K562 (cell line): ENCODE results near the gene SH3RF1. TPM values are rescaled to one million over a fixed set of nuclear protein-coding genes. Genes with fewer than 3 reads are reported as not detected.

Experiments used
- ATAC-seq: fragments of 200-7000 bp; cut with Tn5 transposase; 3 replicates; pipeline ENCODE4 v1.9.1; 2020; ENCODE audit warnings: moderate library complexity
- BruUV-seq: library from RNA; stranded (reverse); fragments of 400-500 nt; replicated peaks from 2 replicates; lab custom pipeline; 2021; lab: Mats Ljungman, UMichigan
- CTCF ChIA-PET: fragments of 300-600 bp; formaldehyde crosslinking; extraction: SDS; loops from one replicate; lab custom pipeline; 2021; ENCODE audit warnings: low intra/inter-chr PET ratio; lab: Yijun Ruan, JAX
- POLR2A ChIA-PET: fragments of 300-600, 350-650 bp; sonication (Branson Sonifier 250); formaldehyde crosslinking; extraction: SDS; loops from one replicate; lab custom pipeline; 2021; ENCODE audit warnings: antibody characterized with exemption, inconsistent platforms; lab: Yijun Ruan, JAX
- DNase-seq, 4 experiments: peaks; one replicate each; pipeline versions ENCODE4 v3.0.0 to v3.0.0-alpha.2; 2011 to 2018; ENCODE audit warnings: low spot score in 3 of 4, mixed read lengths in 3 of 4; ENCODE audit errors: extremely low read depth in 1 of 4
- FAIRE-seq: peaks from 2 replicates; lab custom pipeline; 2011; peaks lifted over from hg19 to GRCh38; lab: Jason Lieb, UNC
- H2AFZ ChIP-seq: 2 replicates; pipeline ENCODE4 v1.6.0; 2011; ENCODE audit warnings: low read depth, low read length, control low read depth, inconsistent platforms
- H3K27ac ChIP-seq: fragments of 200-600 bp; 3 replicates; pipeline ENCODE4 v1.8.0; 2011; ENCODE audit warnings: low read depth, mild to moderate bottlenecking, control low read depth, inconsistent platforms, low read length, moderate library complexity, mixed read lengths; ENCODE audit errors: extremely low read depth
- H3K27me3 ChIP-seq, 2 experiments: fragments of 300-600 bp in 1 of 2; 2 replicates in 1 of 2; 3 replicates in 1 of 2; pipeline versions ENCODE4 v1.6.0 to v1.8.0; 2011; ENCODE audit warnings: inconsistent platforms in 2 of 2, low read length in 2 of 2, mild to moderate bottlenecking in 1 of 2, mixed read lengths in 1 of 2, moderate library complexity in 1 of 2; ENCODE audit not compliant: control insufficient read depth in 2 of 2, insufficient read depth in 2 of 2
- H3K36me3 ChIP-seq: fragments of 300-600 bp; 3 replicates; pipeline ENCODE4 v1.8.0; 2011; ENCODE audit warnings: mild to moderate bottlenecking, low read length, inconsistent platforms; ENCODE audit not compliant: control insufficient read depth, insufficient read depth
- H3K4me1 ChIP-seq, 2 experiments: fragments of 200-600 bp in 1 of 2; replicated peaks in 1 of 2; 2 replicates in 1 of 2; 3 replicates in 1 of 2; pipeline versions ENCODE4 v1.5.1 to v1.8.0; 2011; ENCODE audit warnings: inconsistent platforms in 2 of 2, low read length in 2 of 2, mild to moderate bottlenecking in 1 of 2, mixed read lengths in 1 of 2, moderate library complexity in 1 of 2; ENCODE audit not compliant: control insufficient read depth in 2 of 2, insufficient read depth in 2 of 2
- H3K4me2 ChIP-seq: 2 replicates; pipeline ENCODE4 v1.6.1; 2011; ENCODE audit warnings: low read length, control low read depth, inconsistent platforms, mixed read lengths; ENCODE audit not compliant: insufficient read depth
- H3K4me3 ChIP-seq: fragments of 200-600 bp; sonication (generic), shearing (Covaris generic); 2 replicates; pipeline ENCODE4 v1.5.1; 2016; ENCODE audit warnings: control low read depth, inconsistent platforms
- H3K79me2 ChIP-seq: fragments of 200-600 bp; 3 replicates; pipeline ENCODE4 v1.8.0; 2011; ENCODE audit warnings: low read length, inconsistent platforms; ENCODE audit not compliant: control insufficient read depth, insufficient read depth
- H3K9ac ChIP-seq, 2 experiments: 2 replicates each; pipeline versions ENCODE4 v1.6.0 to v1.6.1; 2011; ENCODE audit warnings: low read depth in 2 of 2, low read length in 2 of 2, control low read depth in 1 of 2, inconsistent platforms in 1 of 2, mild to moderate bottlenecking in 1 of 2, mixed read lengths in 1 of 2; ENCODE audit not compliant: insufficient read depth in 1 of 2
- H3K9me1 ChIP-seq: one replicate; pipeline ENCODE4 v1.6.0; 2011; ENCODE audit warnings: inconsistent platforms, mild to moderate bottlenecking, low read length, moderate library complexity; ENCODE audit not compliant: control insufficient read depth, insufficient read depth
- H3K9me3 ChIP-seq: replicated peaks from 2 replicates; pipeline ENCODE4 v1.5.1; 2011; ENCODE audit warnings: low read depth, low read length, inconsistent platforms; ENCODE audit not compliant: control insufficient read depth, insufficient read depth
- H4K20me1 ChIP-seq: replicated peaks from 2 replicates; pipeline ENCODE4 v1.6.1; 2011; ENCODE audit warnings: low read length, inconsistent platforms, mixed read lengths; ENCODE audit not compliant: control insufficient read depth, insufficient read depth
- ERF ChIP-seq: fragments of 450-650 bp; formaldehyde crosslinking; IDR thresholded peaks from 2 replicates; pipeline ENCODE4 v1.4.0; 2020; ENCODE audit warnings: mild to moderate bottlenecking, mixed read lengths
- GABPA ChIP-seq: fragments of 200-800 bp; sonication (Bioruptor generic); conservative IDR thresholded peaks from 2 replicates; pipeline ENCODE4 v1.6.1; 2016; ENCODE audit warnings: low read depth, missing genetic modification characterization, missing compliant biosample characterization
- HBP1 ChIP-seq: fragments of 450-650 bp; formaldehyde crosslinking; IDR thresholded peaks from 2 replicates; pipeline ENCODE4 v1.4.0; 2022; ENCODE audit warnings: missing genetic modification characterization
- IFI16 ChIP-seq: fragments of 250-450 bp; sonication (Bioruptor Pico); IDR thresholded peaks from 2 replicates; pipeline ENCODE4 v2.1.2; 2022; ENCODE audit warnings: mild to moderate bottlenecking, inconsistent platforms
- KDM5B ChIP-seq: fragments of 200-600 bp; sonication (generic); IDR thresholded peaks from 2 replicates; pipeline ENCODE4 v1.6.1; 2012; ENCODE audit warnings: low read depth, mild to moderate bottlenecking, moderate library complexity, low read length, control low read depth, inconsistent platforms; ENCODE audit not compliant: insufficient replicate concordance
- MAZ ChIP-seq, 2 experiments: fragments of 450-650 bp in 1 of 2; sonication (generic) in 1 of 2; formaldehyde crosslinking; IDR thresholded peaks in 1 of 2; conservative IDR thresholded peaks in 1 of 2; 2 replicates each; pipeline versions ENCODE4 v1.4.0 to v1.5.0; 2020; ENCODE audit warnings: mild to moderate bottlenecking in 1 of 2, missing genetic modification reagents in 1 of 2
- MIER1 ChIP-seq: fragments of 450-650 bp; IDR thresholded peaks from 2 replicates; pipeline ENCODE4 v1.6.1; 2016; ENCODE audit warnings: antibody characterized with exemption, mild to moderate bottlenecking, low read depth
- NEUROD1 ChIP-seq: fragments of 150-350 bp; IDR thresholded peaks from 2 replicates; pipeline ENCODE4 v1.6.1; 2014; ENCODE audit warnings: borderline replicate concordance, low read length, low read depth; ENCODE audit not compliant: partially characterized antibody
- RCOR1 ChIP-seq, 2 experiments: IDR thresholded peaks; 2 replicates each; pipeline ENCODE4 v1.6.1; 2012; ENCODE audit warnings: low read depth in 2 of 2, low read length in 2 of 2, borderline replicate concordance in 1 of 2, improper control_type of control experiment in 1 of 2
- TCF3 ChIP-seq: sonication (generic); formaldehyde crosslinking; IDR thresholded peaks from 2 replicates; pipeline ENCODE4 v1.4.0; 2020; ENCODE audit warnings: mild to moderate bottlenecking, missing genetic modification reagents
- USF1 ChIP-seq: sonication (generic); formaldehyde crosslinking; IDR thresholded peaks from 2 replicates; pipeline ENCODE4 v1.9.0; 2022; ENCODE audit warnings: mild to moderate bottlenecking, missing genetic modification reagents
- ZBTB34 ChIP-seq: fragments of 250-450 bp; sonication (Bioruptor Pico); IDR thresholded peaks from 2 replicates; pipeline ENCODE4 v1.8.0; 2021; ENCODE audit warnings: mild to moderate bottlenecking, moderate library complexity
- ZBTB49 ChIP-seq: sonication (generic); formaldehyde crosslinking; IDR thresholded peaks from 2 replicates; pipeline ENCODE4 v1.8.0; 2022; ENCODE audit warnings: missing genetic modification reagents, mild to moderate bottlenecking, borderline replicate concordance
- ZNF232 ChIP-seq: sonication (generic); formaldehyde crosslinking; IDR thresholded peaks from 2 replicates; pipeline ENCODE4 v1.8.0; 2022; ENCODE audit warnings: mild to moderate bottlenecking, missing genetic modification reagents
- WGBS: fragments of 100-300 bp; shearing (Covaris generic); methylation state at CpG from one replicate; pipeline ENCODE4 v1.1.6; 2016; ENCODE audit warnings: low coverage, mixed read lengths; ENCODE audit not compliant: insufficient coverage; ENCODE audit errors: missing lambda C conversion rate; 5-methylcytosine and 5-hydroxymethylcytosine counted together
- in situ Hi-C: fragments of 300-500 bp; cut with MboI; formaldehyde crosslinking; loops from 4 replicates; pipeline ENCODE4 v1.15.0; 2018; ENCODE audit warnings: inconsistent platforms, mixed read lengths
- intact Hi-C: fragments of 100-400 bp; cut with micrococcal nuclease; formaldehyde crosslinking; loops from 2 replicates; pipeline ENCODE4 v1.14.2; 2022
- polyA plus RNA-seq, 8 experiments: library from polyadenylated mRNA; depleted of rRNA in 4 of 8; stranded (reverse) in 5 of 8; unstranded in 3 of 8; fragments of >200 nt; fragmentation: Nextera tagmentation in 2 of 8; fragmentation: Illumina TruSeq in 1 of 8; extraction: Ambion mirVana in 2 of 8; extraction: Trizol in 1 of 8; gene quantifications; 2 replicates each; pipeline versions ENCODE4 v1.2.1 to v1.2.3, GENCODE V29; 2011 to 2014; ENCODE audit warnings: inconsistent platforms in 1 of 8, missing spikeins in 1 of 8
- total RNA-seq, 7 experiments: library from RNA; depleted of rRNA in 6 of 7; stranded (reverse); fragments of >200 nt in 6 of 7; fragmentation: Illumina TruSeq in 2 of 7; extraction: Trizol in 2 of 7; gene quantifications; 2 replicates each; pipeline versions ENCODE4 v1.2.1 to v1.2.3, GENCODE V29; 2011 to 2021; ENCODE audit warnings: low replicate concordance in 1 of 7

The SH3RF1 gene
- total and polyA plus RNA-seq, 9 of the 15 experiments (the other 6 are each of a cell fraction or from before 2014, with no cell fraction given) = 0.04 to 0.16 (median 0.11) TPM; not detected in 6

- TF ChIP-seq GABPA (tag) (no peak), ZBTB34 (CRISPR knock-in tag) (no peak), IFI16 (CRISPR knock-in tag) (no peak), MAZ (CRISPR knock-in tag; conservative IDR thresholded peaks at IDR 0.05 in 1 of 2, IDR thresholded peaks at IDR 0.05 in 1 of 2) (no peak)
Observed at GRCh38 chr4:169220447-169220846, 50.3 kb downstream of the SH3RF1 start (continued).

GRCh38 chr4:169219440-169219839 is 51.3 kb downstream of the SH3RF1 start:
- Histone ChIP-seq H3K9me3 (no peaks in the 10 kb centered on the region), H3K9me1 (no peaks in the 10 kb centered on the region), H3K27me3 (no peaks in the 10 kb centered on the region), H3K4me3 (no peak overlapping the region), H3K27ac (no peak overlapping the region), H2AFZ (no peak overlapping the region), H3K79me2 (no peaks in the 10 kb centered on the region), H3K4me1 (no peaks in the 10 kb centered on the region), H3K4me2 (no peak overlapping the region), H4K20me1 (no peaks in the 10 kb centered on the region), H3K9ac (no peak overlapping the region), H3K36me3 (no peaks in the 10 kb centered on the region)
- intact Hi-C loops = no loop called here
- ChIA-PET POLR2A (interaction anchor here (0.6 kb wide), 1 partner anchor 8 kb away, joined by 3 read pairs; no protein-coding TSS in a partner anchor), CTCF (no interaction called here)
- no peak for DNase-seq
- BruUV-seq = no TSS peak
- in situ Hi-C loops = no loop called here
- 0% methylated on average over 2 of the region's 2 CpGs for WGBS
- ATAC-seq = no peak
- FAIRE-seq = no peak
- TF ChIP-seq HBP1 (CRISPR knock-in tag) (no peak), USF1 (no peak), ZNF232 (no peak), RCOR1 (IDR thresholded peaks at IDR 0.05; ENCODE audit: borderline replicate concordance in 1 of 2, low read depth in 2 of 2, low read length in 2 of 2) (no peak), NEUROD1 (no peak), ZBTB49 (CRISPR knock-in tag) (no peak), TCF3 (CRISPR knock-in tag) (no peak), ERF (CRISPR knock-in tag) (no peak), MIER1 (no peak), KDM5B (no peak)
